Ectodermal cell (in vitro differentiated cells): Measurements from ENCODE around the gene THSD4.

Experiments
- H3K27ac ChIP-seq: 2 replicates; pipeline ENCODE4 v1.7.0; 2013; ENCODE audit warnings: mild to moderate bottlenecking, low read depth, low read length; ENCODE audit not compliant: insufficient read depth, poor library complexity, severe bottlenecking
- H3K27me3 ChIP-seq: 2 replicates; pipeline ENCODE4 v1.7.0; 2013; ENCODE audit warnings: mild to moderate bottlenecking, low read length; ENCODE audit not compliant: insufficient read depth, control insufficient read depth, poor library complexity, severe bottlenecking
- H3K36me3 ChIP-seq: one replicate; pipeline ENCODE4 v1.7.0; 2013; ENCODE audit warnings: low read length; ENCODE audit not compliant: control insufficient read depth, insufficient read depth
- H3K4me1 ChIP-seq: one replicate; pipeline ENCODE4 v1.7.0; 2013; ENCODE audit warnings: low read length; ENCODE audit not compliant: control insufficient read depth, insufficient read depth
- H3K4me3 ChIP-seq: 2 replicates; pipeline ENCODE4 v1.7.0; 2013; ENCODE audit warnings: low read depth, low read length, control low read depth; ENCODE audit not compliant: insufficient read depth
- H3K9me3 ChIP-seq: 2 replicates; pipeline ENCODE4 v1.7.0; 2013; ENCODE audit warnings: mild to moderate bottlenecking, low read length, moderate library complexity; ENCODE audit not compliant: control insufficient read depth
- WGBS, 2 experiments: methylation state at CpG; one replicate each; pipeline ENCODE4 v1.1.7; 2013; ENCODE audit warnings: missing lambda C conversion rate in 2 of 2; 5-methylcytosine and 5-hydroxymethylcytosine counted together

The THSD4 gene

GRCh38 chr15:71508081-71508682 is 392.9 kb downstream of the THSD4 start:
- H3K4me3 ChIP-seq, result no peak overlapping the region
- no peaks in the 10 kb centered on the region for H3K4me1 ChIP-seq
- no peaks in the 10 kb centered on the region for H3K27me3 ChIP-seq
- no peaks in the 10 kb centered on the region for H3K36me3 ChIP-seq
- 89 to 93% methylated on average over 4 of the region's 4 CpGs for whole genome bisulfite sequencing, 2 experiments
- H3K9me3 ChIP-seq, result no peaks in the 10 kb centered on the region
- H3K27ac ChIP-seq, result no peak overlapping the region

GRCh38 chr15:71509139-71509538 is 393.9 kb downstream of the THSD4 start:
- H3K36me3 ChIP-seq, result no peaks in the 10 kb centered on the region
- WGBS, 2 experiments, result 84 to 100% methylated on average over 1 of the region's 1 CpG
- no peak overlapping the region for H3K4me3 ChIP-seq
- no peaks in the 10 kb centered on the region for H3K4me1 ChIP-seq
- no peaks in the 10 kb centered on the region for H3K27me3 ChIP-seq
- H3K27ac ChIP-seq, result no peak overlapping the region
- no peaks in the 10 kb centered on the region for H3K9me3 ChIP-seq

- 95 to 96% methylated on average over 6 of the region's 6 CpGs for WGBS, 2 experiments
- Histone ChIP-seq H3K4me3 (no peak overlapping the region), H3K9me3 (no peaks in the 10 kb centered on the region), H3K4me1 (peaks cover 5% of the 10 kb centered on the region), H3K27ac (no peak overlapping the region), H3K36me3 (no peaks in the 10 kb centered on the region), H3K27me3 (no peaks in the 10 kb centered on the region)
Measured at GRCh38 chr15:71510763-71511162, 395.5 kb downstream of the THSD4 start.

- Histone ChIP-seq H3K27me3 (no peaks in the 10 kb centered on the region), H3K4me1 (peaks cover 6% of the 10 kb centered on the region), H3K9me3 (no peaks in the 10 kb centered on the region), H3K4me3 (no peak overlapping the region), H3K27ac (no peak overlapping the region), H3K36me3 (no peaks in the 10 kb centered on the region)
- WGBS, 2 experiments, result 87 to 89% methylated on average over 11 to 15 of the region's 15 CpGs
Measured at GRCh38 chr15:71511796-71512681, 396.8 kb downstream of the THSD4 start.

- no peaks in the 10 kb centered on the region for H3K27me3 ChIP-seq
Measured at GRCh38 chr15:71512682-71513006, 397.4 kb downstream of the THSD4 start.

GRCh38 chr15:71515375-71516186 is 400.3 kb downstream of the THSD4 start:
- WGBS, 2 experiments, result 73 to 77% methylated on average over 10 of the region's 10 CpGs
- H3K27ac ChIP-seq, result no peak overlapping the region
- no peaks in the 10 kb centered on the region for H3K27me3 ChIP-seq
- H3K36me3 ChIP-seq, result no peaks in the 10 kb centered on the region
- peaks cover 6% of the 10 kb centered on the region for H3K4me1 ChIP-seq
- no peaks in the 10 kb centered on the region for H3K9me3 ChIP-seq
- H3K4me3 ChIP-seq, result no peak overlapping the region

More at GRCh38 chr15:71512682-71513006, 397.4 kb downstream of the THSD4 start:
- H3K4me1 ChIP-seq, result peaks cover 6% of the 10 kb centered on the region
- WGBS, 2 experiments, result 95 to 98% methylated on average over 3 of the region's 3 CpGs
- no peaks in the 10 kb centered on the region for H3K36me3 ChIP-seq
- H3K4me3 ChIP-seq, result no peak overlapping the region
- H3K9me3 ChIP-seq, result no peaks in the 10 kb centered on the region
- H3K27ac ChIP-seq, result no peak overlapping the region

- Histone ChIP-seq H3K27ac (no peak overlapping the region), H3K4me1 (peaks cover 6% of the 10 kb centered on the region), H3K9me3 (no peaks in the 10 kb centered on the region), H3K36me3 (no peaks in the 10 kb centered on the region), H3K4me3 (no peak overlapping the region), H3K27me3 (no peaks in the 10 kb centered on the region)
Measured at GRCh38 chr15:71517751-71518150, 402.5 kb downstream of the THSD4 start.

GRCh38 chr15:71518661-71519060 is 403.4 kb downstream of the THSD4 start:
- H3K36me3 ChIP-seq, result no peaks in the 10 kb centered on the region
- peaks cover 6% of the 10 kb centered on the region for H3K4me1 ChIP-seq
- WGBS, 2 experiments, result 96 to 98% methylated on average over 2 of the region's 2 CpGs
- H3K27ac ChIP-seq, result no peak overlapping the region
- no peaks in the 10 kb centered on the region for H3K9me3 ChIP-seq
- no peaks in the 10 kb centered on the region for H3K27me3 ChIP-seq
- H3K4me3 ChIP-seq, result no peak overlapping the region

GRCh38 chr15:71526060-71526820 is 411.0 kb downstream of the THSD4 start:
- no peaks in the 10 kb centered on the region for H3K4me1 ChIP-seq
- H3K9me3 ChIP-seq, result no peaks in the 10 kb centered on the region
- no peaks in the 10 kb centered on the region for H3K36me3 ChIP-seq
- 74 to 76% methylated on average over 10 of the region's 10 CpGs for WGBS, 2 experiments
- H3K27me3 ChIP-seq, result no peaks in the 10 kb centered on the region
- no peak overlapping the region for H3K4me3 ChIP-seq
- no peak overlapping the region for H3K27ac ChIP-seq
